Measurements from ENCODE around the gene PALD1. TPM values are rescaled to one million over a fixed set of nuclear protein-coding genes. Genes with fewer than 3 reads are reported as not detected.

Gene PALD1
- polyA plus RNA-seq, 1 of the 3 experiments (the other 2 are of a cell fraction) = 0.16 TPM

DNA sequence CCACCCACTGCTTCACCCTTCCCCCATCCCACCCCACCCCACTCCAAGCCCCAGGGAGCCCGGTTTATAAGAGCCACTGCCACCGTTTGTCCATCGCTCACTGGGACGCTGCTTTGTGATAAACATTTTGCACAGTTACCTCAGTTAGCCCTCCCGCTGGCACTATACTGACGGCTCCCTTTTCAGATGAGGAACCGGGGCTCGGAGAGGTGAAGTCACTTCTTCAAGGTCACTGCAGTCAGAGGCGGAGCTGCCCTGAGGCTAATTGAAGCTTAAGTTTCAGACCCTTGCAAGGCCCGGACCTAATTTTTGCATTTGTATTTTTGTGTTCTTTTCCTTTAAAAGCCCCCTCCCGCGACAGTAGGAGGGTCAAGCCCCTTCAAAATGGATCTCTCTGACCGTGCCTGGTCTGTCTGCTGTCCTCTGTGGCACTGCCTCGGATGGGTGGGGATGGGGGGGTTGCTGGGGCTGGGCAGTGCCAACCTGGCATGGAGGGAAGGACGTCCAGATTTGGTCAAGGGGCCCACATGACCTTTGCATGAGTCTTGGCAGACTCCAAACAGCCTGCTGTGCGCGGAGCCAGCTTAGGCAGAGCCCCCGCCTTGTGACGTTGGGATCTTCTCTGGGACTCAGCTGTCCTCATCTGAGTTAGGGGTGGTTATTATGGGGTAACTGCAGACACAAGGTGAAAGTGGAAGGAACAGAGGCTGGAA, 19.4 kb upstream of the PALD1 start (continued):
- TF ChIP-seq REST (IDR thresholded peaks at IDR 0.05; ENCODE audit: low read depth, low read length) (no peak), IRF3 (IDR thresholded peaks at IDR 0.05; ENCODE audit: low read depth, low read length) (no peak), RCOR1 (IDR thresholded peaks at IDR 0.05; ENCODE audit: low read length) (no peak), TEAD4 (IDR thresholded peaks at IDR 0.05; ENCODE audit: borderline replicate concordance, insufficient read depth) (no peak), POLR2AphosphoS5 (IDR thresholded peaks at IDR 0.05; ENCODE audit: low read depth, low read length) (no peak), MAX (IDR thresholded peaks at IDR 0.05; ENCODE audit: low read depth) (no peak), RXRA (IDR thresholded peaks at IDR 0.05; ENCODE audit: borderline replicate concordance, low read depth) (no peak), ELF1 (IDR thresholded peaks at IDR 0.05) (no peak)

GRCh38 chr10:70459774-70460490, 18.6 kb upstream of the PALD1 start:
- Histone ChIP-seq H2AFZ (ENCODE audit: low read depth) (no peak overlapping the region), H3K4me3 (ENCODE audit: low read depth in 2 of 2, low read length in 1 of 2) (no peak overlapping the region), H3F3A (replicated peaks; ENCODE audit: insufficient read depth) (no peaks in the 10 kb centered on the region), H3K4me2 (no peak overlapping the region), H3K9ac (no peak overlapping the region), H3K9me2 (no peaks in the 10 kb centered on the region), H3K9me3 (no peaks in the 10 kb centered on the region), H3K27ac (ENCODE audit: low read depth in 2 of 2, low read length in 1 of 2) (no peak overlapping the region), H3K79me2 (ENCODE audit: insufficient read depth) (no peaks in the 10 kb centered on the region), H3K27me3 (ENCODE audit: insufficient read depth) (no peaks in the 10 kb centered on the region; the same call in 1 of the 2 replicates), H4K20me1 (ENCODE audit: insufficient read depth) (no peaks in the 10 kb centered on the region), H3K36me3 (replicated peaks in 1 of 2; ENCODE audit: control insufficient read depth in 1 of 2, insufficient read depth in 2 of 2, low read length in 1 of 2) (no peaks in the 10 kb centered on the region), H3K4me1 (ENCODE audit: control insufficient read depth in 1 of 2, insufficient read depth in 2 of 2, low read depth in 1 of 2, low read length in 1 of 2) (peaks cover 0 to 24% of the 10 kb centered on the region in 2 experiments; a peak in 1 of 4 replicates)
- ChIA-PET POLR2A (no interaction called here), CTCF (interaction anchor here (1.0 to 7.0 kb wide), 11 partner anchors 15 to 428 kb away, joined by 3 to 190 read pairs (median 12); partner anchors contain the start of genes PALD1 and SGPL1)
- WGBS (ENCODE audit: low lambda C conversion rate) = 91% methylated on average over 29 of the region's 29 CpGs
- DNase-seq = no peak
- TF ChIP-seq ELF1 (IDR thresholded peaks at IDR 0.05) (no peak), RAD21 (IDR thresholded peaks at IDR 0.05; ENCODE audit: low read length) (no peak), EZH2phosphoT487 (IDR thresholded peaks at IDR 0.05; ENCODE audit: borderline replicate concordance, low read depth) (no peak), TAF1 (IDR thresholded peaks at IDR 0.05; ENCODE audit: borderline replicate concordance, low read depth, low read length) (no peak), IRF3 (IDR thresholded peaks at IDR 0.05; ENCODE audit: low read depth, low read length) (no peak), USF1 (IDR thresholded peaks at IDR 0.05; ENCODE audit: borderline replicate concordance, low read depth) (no peak), NFIC (IDR thresholded peaks at IDR 0.05; ENCODE audit: borderline replicate concordance) (no peak), FOXJ3 (CRISPR knock-in tag; IDR thresholded peaks at IDR 0.05) (no peak)
- TF ChIP-seq, protein P1, sequence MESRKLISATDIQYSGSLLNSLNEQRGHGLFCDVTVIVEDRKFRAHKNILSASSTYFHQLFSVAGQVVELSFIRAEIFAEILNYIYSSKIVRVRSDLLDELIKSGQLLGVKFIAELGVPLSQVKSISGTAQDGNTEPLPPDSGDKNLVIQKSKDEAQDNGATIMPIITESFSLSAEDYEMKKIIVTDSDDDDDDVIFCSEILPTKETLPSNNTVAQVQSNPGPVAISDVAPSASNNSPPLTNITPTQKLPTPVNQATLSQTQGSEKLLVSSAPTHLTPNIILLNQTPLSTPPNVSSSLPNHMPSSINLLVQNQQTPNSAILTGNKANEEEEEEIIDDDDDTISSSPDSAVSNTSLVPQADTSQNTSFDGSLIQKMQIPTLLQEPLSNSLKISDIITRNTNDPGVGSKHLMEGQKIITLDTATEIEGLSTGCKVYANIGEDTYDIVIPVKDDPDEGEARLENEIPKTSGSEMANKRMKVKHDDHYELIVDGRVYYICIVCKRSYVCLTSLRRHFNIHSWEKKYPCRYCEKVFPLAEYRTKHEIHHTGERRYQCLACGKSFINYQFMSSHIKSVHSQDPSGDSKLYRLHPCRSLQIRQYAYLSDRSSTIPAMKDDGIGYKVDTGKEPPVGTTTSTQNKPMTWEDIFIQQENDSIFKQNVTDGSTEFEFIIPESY (IDR thresholded peaks at IDR 0.05; ENCODE audit: borderline replicate concordance, low read depth) = no peak

Data from SK-N-SH (cell line).